GM23248 (cell line): ENCODE results near the gene SRPK3.

ENCODE experiments used
- EZH2 ChIP-seq: fragments of 200-600 bp; sonication (generic); IDR thresholded peaks from 2 replicates; pipeline ENCODE4 v1.6.1; 2018; ENCODE audit warnings: antibody characterized with exemption, mild to moderate bottlenecking; ENCODE audit not compliant: insufficient read depth, poor library complexity, severe bottlenecking
- EZH2phosphoT487 ChIP-seq: fragments of 200-600 bp; sonication (generic); IDR thresholded peaks from 2 replicates; pipeline ENCODE4 v1.6.1; 2018; ENCODE audit warnings: antibody characterized with exemption, moderate library complexity, mild to moderate bottlenecking, low read depth; ENCODE audit not compliant: insufficient read depth

- TF ChIP-seq EZH2 (no peak), EZH2phosphoT487 (no peak)
Measured at GRCh38 chrX:153764786-153765137, 16.1 kb upstream of the SRPK3 start.
